H1 (cell line): ENCODE results near the gene FAM53B. TPM values are rescaled to one million over a fixed set of nuclear protein-coding genes. Genes with fewer than 3 reads are reported as not detected.

Experiments
- CHD7 ChIP-seq: fragments of 300-600 bp; sonication (generic); IDR thresholded peaks from 2 replicates; pipeline ENCODE4 v1.7.1; 2012; ENCODE audit warnings: low read length, moderate library complexity, mild to moderate bottlenecking, inconsistent platforms; ENCODE audit not compliant: insufficient replicate concordance
- CREB1 ChIP-seq: IDR thresholded peaks from 2 replicates; pipeline ENCODE4 v1.6.1; 2012; ENCODE audit warnings: inconsistent platforms
- HDAC6 ChIP-seq: IDR thresholded peaks from one replicate; pipeline ENCODE4 v1.7.1; 2012; ENCODE audit warnings: low read depth, mild to moderate bottlenecking, inconsistent platforms, low read length, moderate library complexity
- TAF7 ChIP-seq: optimal IDR thresholded peaks from 2 replicates; pipeline ENCODE3; 2011; ENCODE audit warnings: low read depth, mild to moderate bottlenecking, inconsistent platforms, low read length, moderate library complexity, borderline replicate concordance
- TBP ChIP-seq: IDR thresholded peaks from 2 replicates; pipeline ENCODE4 v1.6.1; 2011; ENCODE audit warnings: low read depth, low read length, improper control_type of control experiment
- TCF12 ChIP-seq: IDR thresholded peaks from 2 replicates; pipeline ENCODE4 v1.6.1; 2011; ENCODE audit warnings: low read depth, mild to moderate bottlenecking, low read length
- TEAD4 ChIP-seq: IDR thresholded peaks from 2 replicates; pipeline ENCODE4 v1.6.1; 2012; ENCODE audit warnings: low read depth, low read length, inconsistent platforms, mixed read lengths
- polyA plus RNA-seq, 7 experiments: library from polyadenylated mRNA; depleted of rRNA in 3 of 7; stranded (reverse) in 5 of 7; unstranded in 2 of 7; fragments of >200 nt in 5 of 7; fragments of 200-250 nt in 2 of 7; gene quantifications; 1 replicate in 5 of 7; 2 replicates in 1 of 7; 4 replicates in 1 of 7; pipeline versions ENCODE4 v1.2.1 to v1.2.3, GENCODE V29; 2011 to 2013; ENCODE audit warnings: missing spikeins in 2 of 7, mixed read lengths in 2 of 7
- total RNA-seq: library from RNA; stranded (reverse); fragmentation: NEBNext Ultra II Directional; extraction: Animal tissue kit (Norgen Biotek cat#: 25700); gene quantifications from 2 replicates; pipeline ENCODE4 v1.2.1, GENCODE V29; 2021

Gene FAM53B
- total and polyA plus RNA-seq, 2 of the 8 experiments (the other 6 are each of a cell fraction or from before 2014, with no cell fraction given) = 5.3 to 14.4 TPM

GRCh38 chr10:124743191-124744101 is 732 bp downstream of the FAM53B start (continued):
- TF ChIP-seq CHD7 = no peak
- TF ChIP-seq TBP = no peak
- no peak for TF ChIP-seq HDAC6
- no peak for TF ChIP-seq TCF12
- no peak for TF ChIP-seq CREB1
- no peak for TF ChIP-seq TAF7
- no peak for TF ChIP-seq TEAD4
